Colonic mucosa (tissue), 4 donors: Measurements from ENCODE around the gene CTTN. TPM values are rescaled to one million over a fixed set of nuclear protein-coding genes. Genes with fewer than 3 reads are reported as not detected.

Source experiments
- DNase-seq: peaks from one replicate; pipeline ENCODE4 v3.0.0-alpha.2; 2020
- H3K27ac ChIP-seq: fragments of 200-600 bp; one replicate; pipeline ENCODE4 v1.8.0; 2021
- H3K27me3 ChIP-seq: fragments of 200-600 bp; one replicate; pipeline ENCODE4 v1.8.0; 2021
- H3K36me3 ChIP-seq: fragments of 200-600 bp; one replicate; pipeline ENCODE4 v1.8.0; 2021
- H3K4me1 ChIP-seq: fragments of 200-600 bp; one replicate; pipeline ENCODE4 v1.8.0; 2021; ENCODE audit warnings: mild to moderate bottlenecking
- H3K4me3 ChIP-seq: fragments of 200-600 bp; one replicate; pipeline ENCODE4 v1.8.0; 2021
- H3K9ac ChIP-seq, 2 donors: one replicate each; pipeline ENCODE4 v1.7.0; 2013; ENCODE audit warnings: control low read depth in 2 of 2, low read depth in 2 of 2, low read length in 2 of 2
- H3K9me3 ChIP-seq: fragments of 200-600 bp; one replicate; pipeline ENCODE4 v1.8.0; 2021
- intact Hi-C: fragments of 100-400 bp; cut with DNase I; formaldehyde crosslinking; loops from one replicate; pipeline ENCODE4 v1.14.1; 2022
- total RNA-seq, 2 donors: library from RNA; stranded (reverse); fragmentation: NEBNext Ultra II Directional in 1 of 2; extraction: Animal tissue kit (Norgen Biotek cat#: 25700) in 1 of 2; gene quantifications; one replicate each; pipeline ENCODE4 v1.2.1, GENCODE V29; 2021
- TF ChIP-seq, protein P1 (sequence below): fragments of 200-600 bp; IDR thresholded peaks from one replicate; pipeline ENCODE4 v1.8.0; 2022; ENCODE audit warnings: antibody characterized with exemption, mild to moderate bottlenecking
- donor health status: healthy.
- donor health status: DM: no; HTN: no; CAD: no.
- donor health status: DM: no; HTN: no; CAD: no.

CTTN gene
- total RNA-seq, 2 donors from 2014 or later = 249 to 302 TPM

DNA sequence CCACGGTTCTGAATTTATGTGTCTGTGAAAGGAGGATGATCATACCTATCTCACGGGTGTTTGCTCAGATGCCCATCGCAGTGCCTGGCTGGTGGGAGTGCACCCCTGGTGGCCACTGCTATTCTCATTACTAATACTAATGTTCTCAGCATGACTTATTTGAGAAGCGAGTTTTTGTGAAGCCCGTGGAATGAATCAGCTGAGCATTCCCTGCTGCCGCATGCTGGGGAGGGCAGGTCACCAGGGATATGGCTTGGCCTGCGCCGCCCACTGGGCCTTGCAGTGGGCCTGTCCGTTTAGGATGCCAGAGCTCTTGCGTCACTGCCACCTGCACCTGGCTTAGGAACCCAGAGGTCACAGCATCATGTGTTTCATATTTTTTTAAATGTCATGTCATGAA, 16.9 kb downstream of the CTTN start:
- H3K36me3 ChIP-seq = peaks cover 16% of the 10 kb centered on the region
- H3K9ac ChIP-seq = no peak overlapping the region
- intact Hi-C loops = no loop called here
- no peak for DNase-seq
- no peaks in the 10 kb centered on the region for H3K9me3 ChIP-seq
- no peaks in the 10 kb centered on the region for H3K4me1 ChIP-seq
- no peak overlapping the region for H3K4me3 ChIP-seq
- H3K27me3 ChIP-seq = no peaks in the 10 kb centered on the region
- TF ChIP-seq, protein P1, sequence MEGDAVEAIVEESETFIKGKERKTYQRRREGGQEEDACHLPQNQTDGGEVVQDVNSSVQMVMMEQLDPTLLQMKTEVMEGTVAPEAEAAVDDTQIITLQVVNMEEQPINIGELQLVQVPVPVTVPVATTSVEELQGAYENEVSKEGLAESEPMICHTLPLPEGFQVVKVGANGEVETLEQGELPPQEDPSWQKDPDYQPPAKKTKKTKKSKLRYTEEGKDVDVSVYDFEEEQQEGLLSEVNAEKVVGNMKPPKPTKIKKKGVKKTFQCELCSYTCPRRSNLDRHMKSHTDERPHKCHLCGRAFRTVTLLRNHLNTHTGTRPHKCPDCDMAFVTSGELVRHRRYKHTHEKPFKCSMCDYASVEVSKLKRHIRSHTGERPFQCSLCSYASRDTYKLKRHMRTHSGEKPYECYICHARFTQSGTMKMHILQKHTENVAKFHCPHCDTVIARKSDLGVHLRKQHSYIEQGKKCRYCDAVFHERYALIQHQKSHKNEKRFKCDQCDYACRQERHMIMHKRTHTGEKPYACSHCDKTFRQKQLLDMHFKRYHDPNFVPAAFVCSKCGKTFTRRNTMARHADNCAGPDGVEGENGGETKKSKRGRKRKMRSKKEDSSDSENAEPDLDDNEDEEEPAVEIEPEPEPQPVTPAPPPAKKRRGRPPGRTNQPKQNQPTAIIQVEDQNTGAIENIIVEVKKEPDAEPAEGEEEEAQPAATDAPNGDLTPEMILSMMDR = no peak
- H3K27ac ChIP-seq = no peak overlapping the region

DNA sequence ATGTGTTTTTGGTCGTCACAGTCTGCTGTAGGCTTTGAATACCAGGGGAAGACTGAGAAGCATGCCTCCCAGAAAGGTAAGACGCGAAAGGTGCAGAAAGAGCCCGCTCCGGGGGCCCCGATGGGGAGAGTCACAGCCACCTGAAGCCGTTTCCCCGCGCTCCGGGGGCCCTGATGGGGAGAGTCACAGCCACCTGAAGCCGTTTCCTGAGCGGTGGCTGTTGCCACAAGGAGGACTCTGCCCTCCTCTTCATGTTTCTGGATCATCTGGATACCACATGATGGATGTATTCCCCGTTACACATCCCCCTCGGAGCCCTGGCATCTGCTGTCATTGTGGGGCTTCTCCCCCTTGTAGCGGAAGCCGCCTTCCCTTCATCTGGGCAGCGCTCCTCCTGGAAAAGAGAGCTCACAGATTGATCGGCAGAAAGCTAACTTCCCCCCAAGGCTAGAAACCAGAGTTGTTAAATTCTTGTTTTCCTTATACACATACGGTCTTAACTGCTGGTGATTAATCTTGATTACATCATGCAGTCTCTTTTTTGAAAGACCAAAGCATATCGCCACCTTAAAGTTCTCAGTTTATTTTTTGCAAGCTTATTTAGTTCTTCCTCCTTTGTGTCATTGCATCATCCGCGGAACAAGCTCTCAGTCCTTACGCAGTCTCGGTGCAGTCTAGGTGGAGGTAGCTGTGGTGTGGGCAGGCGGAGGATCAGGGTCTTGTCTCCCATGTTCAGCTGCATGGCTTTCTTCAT, 17.5 kb downstream of the CTTN start:
- intact Hi-C loops = no loop called here
- H3K36me3 ChIP-seq = peaks cover 20% of the 10 kb centered on the region
- no peaks in the 10 kb centered on the region for H3K27me3 ChIP-seq
- H3K4me3 ChIP-seq = no peak overlapping the region
- no peak overlapping the region for H3K9ac ChIP-seq
- no peak for DNase-seq
- H3K27ac ChIP-seq = no peak overlapping the region
- no peaks in the 10 kb centered on the region for H3K9me3 ChIP-seq
- TF ChIP-seq, protein P1 = no peak
- H3K4me1 ChIP-seq = no peaks in the 10 kb centered on the region

DNA sequence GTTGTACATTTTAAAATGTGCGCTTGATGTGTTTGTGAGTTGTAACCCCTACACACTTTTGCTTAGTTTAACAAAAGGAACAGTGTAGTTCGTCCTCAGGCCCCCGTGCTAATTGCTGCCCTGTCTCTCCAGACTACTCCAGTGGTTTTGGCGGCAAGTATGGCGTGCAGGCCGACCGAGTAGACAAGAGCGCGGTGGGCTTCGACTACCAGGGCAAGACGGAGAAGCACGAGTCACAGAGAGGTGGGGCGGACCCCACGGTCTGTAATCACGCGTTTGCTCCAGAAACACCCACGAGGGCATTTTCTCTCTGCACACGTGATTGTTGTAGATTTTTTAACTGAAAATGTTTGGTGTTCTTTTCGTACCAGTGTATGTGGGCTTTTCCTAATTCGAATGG, 18.6 kb downstream of the CTTN start:
- Histone ChIP-seq H3K4me3 (no peak overlapping the region), H3K27ac (no peak overlapping the region), H3K9me3 (no peaks in the 10 kb centered on the region), H3K27me3 (no peaks in the 10 kb centered on the region), H3K9ac (no peak overlapping the region), H3K36me3 (peaks cover 20% of the 10 kb centered on the region), H3K4me1 (no peaks in the 10 kb centered on the region)
- TF ChIP-seq, protein P1 = no peak
- intact Hi-C loops = no loop called here
- no peak for DNase-seq

DNA sequence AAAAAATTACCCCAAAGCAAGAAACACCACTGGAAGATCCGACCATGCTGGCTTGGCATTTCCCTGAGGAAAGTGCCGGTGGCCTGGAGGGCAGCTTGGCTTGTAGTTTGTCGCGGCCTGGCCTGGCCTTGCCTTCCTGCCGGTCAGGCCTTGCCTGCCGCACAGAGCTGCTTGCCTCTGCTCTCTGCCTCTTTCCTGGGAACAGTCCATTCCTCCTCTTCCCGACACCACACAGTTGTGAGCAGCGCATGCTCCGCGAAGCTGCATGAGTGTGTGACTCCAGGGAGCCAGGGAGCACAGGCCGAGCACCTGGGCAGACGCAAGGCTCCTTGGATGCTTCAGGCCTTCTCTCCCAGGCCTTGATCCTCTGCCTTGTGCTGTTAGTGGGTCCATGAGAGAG, 19.8 kb downstream of the CTTN start:
- H3K9me3 ChIP-seq = no peaks in the 10 kb centered on the region

DNA sequence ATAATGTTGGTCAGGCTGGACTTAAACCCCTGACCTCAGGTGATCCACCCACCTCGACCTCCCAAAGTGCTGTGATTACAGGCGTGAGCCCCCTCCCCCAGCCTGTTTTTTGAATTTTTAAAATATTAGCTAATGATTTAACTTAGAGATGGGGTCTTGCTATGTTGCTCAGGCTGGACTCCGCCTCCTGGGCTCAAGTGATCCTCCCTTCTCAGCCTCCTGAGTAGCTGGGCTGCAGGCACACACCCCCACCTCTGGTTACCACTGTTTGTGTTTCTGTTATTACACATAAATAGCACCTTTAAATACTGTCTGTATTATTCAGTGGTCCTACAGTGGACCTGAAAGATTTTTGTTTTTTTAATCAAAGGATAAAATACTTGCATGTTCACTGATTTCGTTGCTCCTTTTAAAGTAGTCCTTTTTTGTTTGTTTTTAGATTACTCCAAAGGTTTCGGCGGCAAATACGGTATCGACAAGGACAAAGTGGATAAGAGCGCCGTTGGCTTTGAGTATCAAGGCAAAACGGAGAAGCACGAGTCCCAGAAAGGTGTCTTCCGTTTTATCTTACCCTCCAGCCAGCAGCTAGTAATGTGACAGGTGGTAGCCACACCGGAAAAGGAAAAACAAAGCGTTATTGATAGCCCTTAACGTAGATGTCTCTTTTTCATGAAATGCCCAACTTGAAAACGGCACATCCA, 21.1 kb downstream of the CTTN start:
- no peaks in the 10 kb centered on the region for H3K9me3 ChIP-seq
- no peak for DNase-seq
- intact Hi-C loops = no loop called here
- no peaks in the 10 kb centered on the region for H3K27me3 ChIP-seq
- no peaks in the 10 kb centered on the region for H3K4me1 ChIP-seq
- no peak overlapping the region for H3K9ac ChIP-seq
- H3K4me3 ChIP-seq = no peak overlapping the region
- H3K36me3 ChIP-seq = peaks cover 25% of the 10 kb centered on the region
- H3K27ac ChIP-seq = no peak overlapping the region
- TF ChIP-seq, protein P1 = no peak

More for the DNA sequence above, 19.8 kb downstream of the CTTN start:
- Histone ChIP-seq H3K9ac (no peak overlapping the region), H3K4me1 (no peaks in the 10 kb centered on the region), H3K36me3 (peaks cover 20% of the 10 kb centered on the region), H3K27me3 (no peaks in the 10 kb centered on the region), H3K4me3 (no peak overlapping the region), H3K27ac (no peak overlapping the region)
- TF ChIP-seq, protein P1 = no peak
- no peak for DNase-seq
- intact Hi-C loops = no loop called here
